Nephron (organoid): Measurements from ENCODE around the gene PCDH9.

Experiments used
- H3K27ac Mint-ChIP-seq, 3 experiments: 2 replicates each; pipeline ENCODE4 v1.8.0; 2020; ENCODE audit warnings: mixed read lengths in 3 of 3, mild to moderate bottlenecking in 2 of 3, moderate library complexity in 1 of 3
- H3K27me3 Mint-ChIP-seq: 2 replicates; pipeline ENCODE4 v1.8.0; 2021; ENCODE audit warnings: low read depth, mild to moderate bottlenecking, moderate library complexity, mixed read lengths
- H3K36me3 Mint-ChIP-seq: 2 replicates; pipeline ENCODE4 v1.8.0; 2020; ENCODE audit warnings: low read depth, mixed read lengths
- H3K4me1 Mint-ChIP-seq: 2 replicates; pipeline ENCODE4 v1.8.0; 2020; ENCODE audit warnings: mixed read lengths
- H3K4me3 Mint-ChIP-seq, 3 experiments: 2 replicates each; pipeline ENCODE4 v1.8.0; 2020; ENCODE audit warnings: mild to moderate bottlenecking in 3 of 3, mixed read lengths in 3 of 3, moderate library complexity in 2 of 3
- H3K9me3 Mint-ChIP-seq: 2 replicates; pipeline ENCODE4 v1.8.0; 2020; ENCODE audit warnings: mixed read lengths
- CTCF ChIP-seq, 3 experiments: fragments of 200-600 bp; sonication (generic); IDR thresholded peaks; one replicate each; pipeline ENCODE4 v1.5.0; 2021; ENCODE audit warnings: antibody characterized with exemption in 3 of 3; ENCODE audit not compliant: unreplicated experiment in 3 of 3

PCDH9 gene

GRCh38 chr13:66617786-66618185, 612.4 kb downstream of the PCDH9 start:
- H3K36me3 Mint-ChIP-seq = peaks cover 2% of the 10 kb centered on the region
- no peaks in the 10 kb centered on the region for H3K27me3 Mint-ChIP-seq
- H3K9me3 Mint-ChIP-seq = peaks cover 8% of the 10 kb centered on the region
- no peaks in the 10 kb centered on the region for H3K4me1 Mint-ChIP-seq
- H3K4me3 Mint-ChIP-seq = no peak overlapping the region
- no peak for TF ChIP-seq CTCF (IDR thresholded peaks at IDR 0.05; ENCODE audit: unreplicated experiment in 3 of 3)
- no peak overlapping the region for H3K27ac Mint-ChIP-seq

- Mint-ChIP-seq H3K36me3 (no peaks in the 10 kb centered on the region), H3K4me3 (no peak overlapping the region), H3K9me3 (peaks cover 4% of the 10 kb centered on the region), H3K4me1 (no peaks in the 10 kb centered on the region), H3K27me3 (no peaks in the 10 kb centered on the region), H3K27ac (no peak overlapping the region)
- no peak for TF ChIP-seq CTCF (IDR thresholded peaks at IDR 0.05; ENCODE audit: unreplicated experiment in 3 of 3)
These were observed 617.2 kb downstream of the PCDH9 start for GRCh38 chr13:66612983-66613382.

- no peaks in the 10 kb centered on the region for H3K4me1 Mint-ChIP-seq
- H3K27ac Mint-ChIP-seq = no peak overlapping the region
- H3K9me3 Mint-ChIP-seq = no peaks in the 10 kb centered on the region
- no peaks in the 10 kb centered on the region for H3K36me3 Mint-ChIP-seq
- TF ChIP-seq CTCF (IDR thresholded peaks at IDR 0.05; ENCODE audit: unreplicated experiment in 3 of 3) = no peak
- no peaks in the 10 kb centered on the region for H3K27me3 Mint-ChIP-seq
- H3K4me3 Mint-ChIP-seq = no peak overlapping the region
These were observed 643.6 kb downstream of the PCDH9 start for GRCh38 chr13:66586489-66586888.

- Mint-ChIP-seq H3K27ac (no peak overlapping the region), H3K4me1 (no peaks in the 10 kb centered on the region), H3K27me3 (no peaks in the 10 kb centered on the region), H3K4me3 (no peak overlapping the region), H3K9me3 (no peaks in the 10 kb centered on the region), H3K36me3 (no peaks in the 10 kb centered on the region)
- no peak for TF ChIP-seq CTCF (IDR thresholded peaks at IDR 0.05; ENCODE audit: unreplicated experiment in 3 of 3)
These were observed 644.4 kb downstream of the PCDH9 start for GRCh38 chr13:66585669-66586203.

- no peak for TF ChIP-seq CTCF (IDR thresholded peaks at IDR 0.05; ENCODE audit: unreplicated experiment in 3 of 3)
- Mint-ChIP-seq H3K27me3 (no peaks in the 10 kb centered on the region), H3K4me1 (no peaks in the 10 kb centered on the region), H3K36me3 (no peaks in the 10 kb centered on the region), H3K4me3 (no peak overlapping the region), H3K27ac (no peak overlapping the region), H3K9me3 (no peaks in the 10 kb centered on the region)
These were observed 648.5 kb downstream of the PCDH9 start for GRCh38 chr13:66581675-66582074.

- H3K27me3 Mint-ChIP-seq = no peaks in the 10 kb centered on the region
- no peaks in the 10 kb centered on the region for H3K4me1 Mint-ChIP-seq
These were observed 651.8 kb downstream of the PCDH9 start for GRCh38 chr13:66578305-66578704.

More at GRCh38 chr13:66578305-66578704, 651.8 kb downstream of the PCDH9 start:
- Mint-ChIP-seq H3K27ac (peak overlapping the region in 1 of 3 experiments; percentile 17), H3K4me3 (no peak overlapping the region), H3K9me3 (no peaks in the 10 kb centered on the region), H3K36me3 (peaks cover 5% of the 10 kb centered on the region)
- no peak for TF ChIP-seq CTCF (IDR thresholded peaks at IDR 0.05; ENCODE audit: unreplicated experiment in 3 of 3)
